WERI-Rb-1 (cell line): Measurements from ENCODE around the gene OR6X1.

ENCODE experiments used
- DNase-seq: peaks from one replicate; pipeline ENCODE4 v3.0.0-alpha.2; 2020
- H3K27ac ChIP-seq: fragments of 250-450 bp; sonication (Bioruptor Pico); 2 replicates; pipeline ENCODE4 v1.5.1; 2020; ENCODE audit warnings: mild to moderate bottlenecking, moderate library complexity
- H3K27me3 ChIP-seq: fragments of 250-450 bp; sonication (Bioruptor Pico); 2 replicates; pipeline ENCODE4 v1.5.1; 2021; ENCODE audit warnings: mild to moderate bottlenecking, low read depth, moderate library complexity; ENCODE audit not compliant: insufficient read depth, severe bottlenecking
- H3K36me3 ChIP-seq: fragments of 250-450 bp; sonication (Bioruptor Pico); 2 replicates; pipeline ENCODE4 v1.5.1; 2020; ENCODE audit warnings: mild to moderate bottlenecking, moderate library complexity
- H3K4me3 ChIP-seq: 2 replicates; pipeline ENCODE4 v1.5.1; 2011; ENCODE audit warnings: low read depth, mild to moderate bottlenecking, control low read depth, low read length
- H3K9me3 ChIP-seq: fragments of 250-450 bp; sonication (Bioruptor Pico); 2 replicates; pipeline ENCODE4 v1.5.1; 2021; ENCODE audit warnings: mild to moderate bottlenecking, moderate library complexity; ENCODE audit not compliant: severe bottlenecking
- CTCF ChIP-seq: IDR thresholded peaks from 2 replicates; pipeline ENCODE4 v1.5.1; 2011; ENCODE audit warnings: low read depth, mild to moderate bottlenecking, control low read depth, inconsistent platforms, low read length

The OR6X1 gene

GRCh38 chr11:123775715-123776549, 21.6 kb upstream of the OR6X1 start:
- Histone ChIP-seq H3K27ac (no peak overlapping the region), H3K9me3 (no peaks in the 10 kb centered on the region), H3K36me3 (no peaks in the 10 kb centered on the region), H3K27me3 (no peaks in the 10 kb centered on the region), H3K4me3 (no peak overlapping the region)
- DNase-seq, result peak; percentile 47
- no peak for TF ChIP-seq CTCF

- H3K9me3 ChIP-seq, result no peaks in the 10 kb centered on the region
- no peak for DNase-seq
- no peak for TF ChIP-seq CTCF
- H3K36me3 ChIP-seq, result no peaks in the 10 kb centered on the region
- H3K4me3 ChIP-seq, result no peak overlapping the region
- H3K27me3 ChIP-seq, result no peaks in the 10 kb centered on the region
- H3K27ac ChIP-seq, result no peak overlapping the region
These were observed 21.0 kb upstream of the OR6X1 start for GRCh38 chr11:123775289-123775688.

- H3K27ac ChIP-seq, result no peak overlapping the region
- no peak for DNase-seq
- H3K27me3 ChIP-seq, result no peaks in the 10 kb centered on the region
- no peaks in the 10 kb centered on the region for H3K36me3 ChIP-seq
- H3K4me3 ChIP-seq, result no peak overlapping the region
- no peak for TF ChIP-seq CTCF
- no peaks in the 10 kb centered on the region for H3K9me3 ChIP-seq
These were observed 19.6 kb upstream of the OR6X1 start for GRCh38 chr11:123773959-123774358.

GRCh38 chr11:123773026-123773425, 18.7 kb upstream of the OR6X1 start:
- no peak for TF ChIP-seq CTCF
- no peak overlapping the region for H3K27ac ChIP-seq

GRCh38 chr11:123771664-123772063, 17.3 kb upstream of the OR6X1 start:
- H3K27me3 ChIP-seq, result no peaks in the 10 kb centered on the region
- H3K36me3 ChIP-seq, result no peaks in the 10 kb centered on the region
- no peak for DNase-seq
- H3K4me3 ChIP-seq, result no peak overlapping the region
- no peak for TF ChIP-seq CTCF
- H3K9me3 ChIP-seq, result no peaks in the 10 kb centered on the region
- no peak overlapping the region for H3K27ac ChIP-seq

More at GRCh38 chr11:123773026-123773425, 18.7 kb upstream of the OR6X1 start:
- H3K4me3 ChIP-seq, result no peak overlapping the region
- H3K9me3 ChIP-seq, result no peaks in the 10 kb centered on the region
- no peaks in the 10 kb centered on the region for H3K36me3 ChIP-seq
- DNase-seq, result no peak
- no peaks in the 10 kb centered on the region for H3K27me3 ChIP-seq

- no peak overlapping the region for H3K4me3 ChIP-seq
- H3K27ac ChIP-seq, result no peak overlapping the region
- TF ChIP-seq CTCF, result no peak
- no peaks in the 10 kb centered on the region for H3K36me3 ChIP-seq
- no peaks in the 10 kb centered on the region for H3K9me3 ChIP-seq
- no peaks in the 10 kb centered on the region for H3K27me3 ChIP-seq
- no peak for DNase-seq
These were observed 16.4 kb upstream of the OR6X1 start for GRCh38 chr11:123770712-123771111.
